A204.1 (cell line): ENCODE data around the gene MARVELD2.
A peak's percentile ranks its signal among the peaks of the same experiment; 100 is the strongest.
"Not testable (repeated sequence)": the region's sequence is repeated elsewhere in the genome, so short reads cannot be mapped to it uniquely, and the experiment has no call there.

Source experiments
- FAIRE-seq: peaks from 2 replicates; lab custom pipeline; 2012; peaks lifted over from hg19 to GRCh38; lab: Jason Lieb, UNC

The MARVELD2 gene

GRCh38 chr5:69414885-69415583 lies at the start of gene MARVELD2:
TSS of gene MARVELD2 (plus strand) at chr5:69415116. CDS start at chr5:69419386, 4,270 bp downstream.
- FAIRE-seq: no peak

GRCh38 chr5:69367697-69368279 lies 47.1 kb upstream of the MARVELD2 start:
- FAIRE-seq: peak; percentile 79

GRCh38 chr5:69368458-69369339 lies 46.2 kb upstream of the MARVELD2 start:
- peak; percentile 78 for FAIRE-seq

GRCh38 chr5:69369340-69370121 lies 45.4 kb upstream of the MARVELD2 start, which contains the start of the genes AK6, RAD17 and TAF9:
TSS of gene AK6 (minus strand) at chr5:69369520. CDS start at chr5:69369490, 30 bp downstream.
TSS of gene RAD17 (plus strand) at chr5:69369818. CDS start at chr5:69372209, 2,391 bp downstream.
TSS of gene TAF9 (minus strand) at chr5:69369520. CDS start at chr5:69365737, 3,783 bp downstream.
- FAIRE-seq: no peak

GRCh38 chr5:69370335-69370734 lies 44.6 kb upstream of the MARVELD2 start:
- not testable (repeated sequence) for FAIRE-seq

- no peak for FAIRE-seq
These were observed 42.5 kb upstream of the MARVELD2 start for GRCh38 chr5:69372394-69372793.

- FAIRE-seq: no peak
These were observed 39.9 kb upstream of the MARVELD2 start for GRCh38 chr5:69374911-69375446.

GRCh38 chr5:69378376-69378775 lies 36.5 kb upstream of the MARVELD2 start:
- no peak for FAIRE-seq

- no peak for FAIRE-seq
These were observed 10.1 kb upstream of the MARVELD2 start for GRCh38 chr5:69404659-69405330.

- FAIRE-seq: no peak
These were observed 655 bp downstream of the MARVELD2 start for GRCh38 chr5:69415584-69415958.

- FAIRE-seq: no peak
These were observed 1.3 kb downstream of the MARVELD2 start for GRCh38 chr5:69416180-69416579.

GRCh38 chr5:69416699-69417098 lies 1.8 kb downstream of the MARVELD2 start:
- FAIRE-seq: no peak

- no peak for FAIRE-seq
These were observed 3.6 kb downstream of the MARVELD2 start for GRCh38 chr5:69418554-69418953.

GRCh38 chr5:69431424-69432303 lies 16.7 kb downstream of the MARVELD2 start:
- no peak for FAIRE-seq

GRCh38 chr5:69432412-69433206 lies 17.7 kb downstream of the MARVELD2 start:
- no peak for FAIRE-seq

- FAIRE-seq: not testable (repeated sequence)
These were observed 20.5 kb downstream of the MARVELD2 start for GRCh38 chr5:69435276-69435884.

GRCh38 chr5:69444127-69444754 lies 29.3 kb downstream of the MARVELD2 start:
- FAIRE-seq: no peak

- FAIRE-seq: no peak
These were observed 34.6 kb downstream of the MARVELD2 start for GRCh38 chr5:69449511-69449910.
